Superior temporal gyrus (tissue), 1 donor: ENCODE results near the gene GSC2.

ENCODE experiments used
- DNase-seq: peaks from one replicate; pipeline ENCODE4 v3.0.0-alpha.2; 2016; ENCODE audit errors: extremely low spot score

Gene GSC2

GRCh38 chr22:19152942-19153883 is 3.1 kb upstream of the GSC2 start:
- DNase-seq = no peak

- DNase-seq = no peak
Observed at GRCh38 chr22:19151329-19152191, 1.5 kb upstream of the GSC2 start.

- DNase-seq = no peak
Observed at GRCh38 chr22:19150482-19151328, 613 bp upstream of the GSC2 start.

GRCh38 chr22:19149047-19149883 is 827 bp downstream of the GSC2 start:
- no peak for DNase-seq

GRCh38 chr22:19148417-19149046 is 1.6 kb downstream of the GSC2 start:
- DNase-seq = no peak

GRCh38 chr22:19147195-19147780 is 2.8 kb downstream of the GSC2 start:
- no peak for DNase-seq

- DNase-seq = no peak
Observed at GRCh38 chr22:19146215-19146968, 3.7 kb downstream of the GSC2 start.

GRCh38 chr22:19143967-19144400 is 6.1 kb downstream of the GSC2 start:
- no peak for DNase-seq

- DNase-seq = no peak
Observed at GRCh38 chr22:19143212-19143611, 6.9 kb downstream of the GSC2 start.

- DNase-seq = no peak
Observed at GRCh38 chr22:19142394-19142793, 7.7 kb downstream of the GSC2 start.

- no peak for DNase-seq
Observed at GRCh38 chr22:19139974-19140373, 10.1 kb downstream of the GSC2 start.

GRCh38 chr22:19139001-19139356 is 11.1 kb downstream of the GSC2 start:
- DNase-seq = no peak

GRCh38 chr22:19138217-19139000 is 11.7 kb downstream of the GSC2 start:
- no peak for DNase-seq

- no peak for DNase-seq
Observed at GRCh38 chr22:19137384-19138216, 12.5 kb downstream of the GSC2 start.

GRCh38 chr22:19136915-19137314 is 13.2 kb downstream of the GSC2 start:
- no peak for DNase-seq

GRCh38 chr22:19134874-19135273 is 15.2 kb downstream of the GSC2 start:
- DNase-seq = no peak

- no peak for DNase-seq
Observed at GRCh38 chr22:19134176-19134831, 15.8 kb downstream of the GSC2 start.
